K562 (cell line): Measurements from ENCODE around the gene NSUN3. TPM values are rescaled to one million over a fixed set of nuclear protein-coding genes. Genes with fewer than 3 reads are reported as not detected.

Source experiments
- ATAC-seq: fragments of 200-7000 bp; cut with Tn5 transposase; 3 replicates; pipeline ENCODE4 v1.9.1; 2020; ENCODE audit warnings: moderate library complexity
- BruUV-seq: library from RNA; stranded (reverse); fragments of 400-500 nt; replicated peaks from 2 replicates; lab custom pipeline; 2021; lab: Mats Ljungman, UMichigan
- CTCF ChIA-PET: fragments of 300-600 bp; formaldehyde crosslinking; extraction: SDS; loops from one replicate; lab custom pipeline; 2021; ENCODE audit warnings: low intra/inter-chr PET ratio; lab: Yijun Ruan, JAX
- POLR2A ChIA-PET: fragments of 300-600, 350-650 bp; sonication (Branson Sonifier 250); formaldehyde crosslinking; extraction: SDS; loops from one replicate; lab custom pipeline; 2021; ENCODE audit warnings: antibody characterized with exemption, inconsistent platforms; lab: Yijun Ruan, JAX
- DNase-seq, 4 experiments: peaks; one replicate each; pipeline versions ENCODE4 v3.0.0 to v3.0.0-alpha.2; 2011 to 2018; ENCODE audit warnings: low spot score in 3 of 4, mixed read lengths in 3 of 4; ENCODE audit errors: extremely low read depth in 1 of 4
- FAIRE-seq: peaks from 2 replicates; lab custom pipeline; 2011; peaks lifted over from hg19 to GRCh38; lab: Jason Lieb, UNC
- H2AFZ ChIP-seq: 2 replicates; pipeline ENCODE4 v1.6.0; 2011; ENCODE audit warnings: low read depth, low read length, control low read depth, inconsistent platforms
- H3K27ac ChIP-seq: fragments of 200-600 bp; 3 replicates; pipeline ENCODE4 v1.8.0; 2011; ENCODE audit warnings: low read depth, mild to moderate bottlenecking, control low read depth, inconsistent platforms, low read length, moderate library complexity, mixed read lengths; ENCODE audit errors: extremely low read depth
- H3K27me3 ChIP-seq, 2 experiments: fragments of 300-600 bp in 1 of 2; 2 replicates in 1 of 2; 3 replicates in 1 of 2; pipeline versions ENCODE4 v1.6.0 to v1.8.0; 2011; ENCODE audit warnings: inconsistent platforms in 2 of 2, low read length in 2 of 2, mild to moderate bottlenecking in 1 of 2, mixed read lengths in 1 of 2, moderate library complexity in 1 of 2; ENCODE audit not compliant: control insufficient read depth in 2 of 2, insufficient read depth in 2 of 2
- H3K36me3 ChIP-seq: fragments of 300-600 bp; 3 replicates; pipeline ENCODE4 v1.8.0; 2011; ENCODE audit warnings: mild to moderate bottlenecking, low read length, inconsistent platforms; ENCODE audit not compliant: control insufficient read depth, insufficient read depth
- H3K4me1 ChIP-seq, 2 experiments: fragments of 200-600 bp in 1 of 2; replicated peaks in 1 of 2; 2 replicates in 1 of 2; 3 replicates in 1 of 2; pipeline versions ENCODE4 v1.5.1 to v1.8.0; 2011; ENCODE audit warnings: inconsistent platforms in 2 of 2, low read length in 2 of 2, mild to moderate bottlenecking in 1 of 2, mixed read lengths in 1 of 2, moderate library complexity in 1 of 2; ENCODE audit not compliant: control insufficient read depth in 2 of 2, insufficient read depth in 2 of 2
- H3K4me2 ChIP-seq: 2 replicates; pipeline ENCODE4 v1.6.1; 2011; ENCODE audit warnings: low read length, control low read depth, inconsistent platforms, mixed read lengths; ENCODE audit not compliant: insufficient read depth
- H3K4me3 ChIP-seq: fragments of 200-600 bp; sonication (generic), shearing (Covaris generic); 2 replicates; pipeline ENCODE4 v1.5.1; 2016; ENCODE audit warnings: control low read depth, inconsistent platforms
- H3K79me2 ChIP-seq: fragments of 200-600 bp; 3 replicates; pipeline ENCODE4 v1.8.0; 2011; ENCODE audit warnings: low read length, inconsistent platforms; ENCODE audit not compliant: control insufficient read depth, insufficient read depth
- H3K9ac ChIP-seq, 2 experiments: 2 replicates each; pipeline versions ENCODE4 v1.6.0 to v1.6.1; 2011; ENCODE audit warnings: low read depth in 2 of 2, low read length in 2 of 2, control low read depth in 1 of 2, inconsistent platforms in 1 of 2, mild to moderate bottlenecking in 1 of 2, mixed read lengths in 1 of 2; ENCODE audit not compliant: insufficient read depth in 1 of 2
- H3K9me1 ChIP-seq: one replicate; pipeline ENCODE4 v1.6.0; 2011; ENCODE audit warnings: inconsistent platforms, mild to moderate bottlenecking, low read length, moderate library complexity; ENCODE audit not compliant: control insufficient read depth, insufficient read depth
- H3K9me3 ChIP-seq: replicated peaks from 2 replicates; pipeline ENCODE4 v1.5.1; 2011; ENCODE audit warnings: low read depth, low read length, inconsistent platforms; ENCODE audit not compliant: control insufficient read depth, insufficient read depth
- H4K20me1 ChIP-seq: replicated peaks from 2 replicates; pipeline ENCODE4 v1.6.1; 2011; ENCODE audit warnings: low read length, inconsistent platforms, mixed read lengths; ENCODE audit not compliant: control insufficient read depth, insufficient read depth
- BRD4 ChIP-seq: fragments of 200-600 bp; sonication (generic); IDR thresholded peaks from 2 replicates; pipeline ENCODE4 v1.6.1; 2017; ENCODE audit warnings: inconsistent platforms
- CREB1 ChIP-seq, 2 experiments: sonication (generic) in 1 of 2; formaldehyde crosslinking in 1 of 2; IDR thresholded peaks; 2 replicates each; pipeline versions ENCODE4 v1.6.1 to v1.8.0; 2012 to 2022; ENCODE audit warnings: inconsistent platforms in 1 of 2, mild to moderate bottlenecking in 1 of 2, missing genetic modification reagents in 1 of 2, moderate library complexity in 1 of 2
- ELF2 ChIP-seq: fragments of 250-450 bp; sonication (Bioruptor Pico); IDR thresholded peaks from 2 replicates; pipeline ENCODE4 v1.5.0; 2021; ENCODE audit warnings: mild to moderate bottlenecking
- GATA2 ChIP-seq: sonication (generic); formaldehyde crosslinking; IDR thresholded peaks from 2 replicates; pipeline ENCODE4 v1.4.0; 2020; ENCODE audit warnings: mild to moderate bottlenecking, missing genetic modification reagents
- HDAC8 ChIP-seq: fragments of 450-650 bp; IDR thresholded peaks from 2 replicates; pipeline ENCODE4 v1.6.1; 2016; ENCODE audit warnings: mild to moderate bottlenecking, missing genetic modification characterization, moderate library complexity, missing compliant biosample characterization
- HDGF ChIP-seq: fragments of 450-650 bp; IDR thresholded peaks from 2 replicates; pipeline ENCODE4 v1.6.1; 2016
- MAZ ChIP-seq, 2 experiments: fragments of 450-650 bp in 1 of 2; sonication (generic) in 1 of 2; formaldehyde crosslinking; IDR thresholded peaks in 1 of 2; conservative IDR thresholded peaks in 1 of 2; 2 replicates each; pipeline versions ENCODE4 v1.4.0 to v1.5.0; 2020; ENCODE audit warnings: mild to moderate bottlenecking in 1 of 2, missing genetic modification reagents in 1 of 2
- MBD2 ChIP-seq: sonication (generic); IDR thresholded peaks from 2 replicates; pipeline ENCODE4 v1.6.1; 2016; ENCODE audit warnings: low read depth, borderline replicate concordance
- MEIS2 ChIP-seq: fragments of 450-650 bp; IDR thresholded peaks from 2 replicates; pipeline ENCODE4 v1.6.1; 2014; ENCODE audit warnings: mild to moderate bottlenecking; ENCODE audit not compliant: partially characterized antibody
- PCBP2 ChIP-seq: fragments of 200-400 bp; formaldehyde crosslinking; IDR thresholded peaks from 2 replicates; pipeline ENCODE4 v1.6.1; 2018; ENCODE audit warnings: low read length, low read depth, mild to moderate bottlenecking, moderate library complexity; ENCODE audit not compliant: poor library complexity, severe bottlenecking
- RBM22 ChIP-seq: fragments of 200-400 bp; formaldehyde crosslinking; IDR thresholded peaks from 2 replicates; pipeline ENCODE4 v1.6.1; 2018; ENCODE audit warnings: low read length, low read depth; ENCODE audit not compliant: poor library complexity, severe bottlenecking
- THRA ChIP-seq: fragments of 450-650 bp; IDR thresholded peaks from 2 replicates; pipeline ENCODE4 v1.6.1; 2017; ENCODE audit warnings: mild to moderate bottlenecking, moderate library complexity
- ZBTB33 ChIP-seq: sonication (generic); formaldehyde crosslinking; IDR thresholded peaks from 2 replicates; pipeline ENCODE4 v1.8.1; 2023; ENCODE audit warnings: mild to moderate bottlenecking, missing genetic modification reagents
- ZNF165 ChIP-seq: fragments of 250-450 bp; sonication (Bioruptor Pico); IDR thresholded peaks from 2 replicates; pipeline ENCODE4 v1.4.0; 2020; ENCODE audit warnings: borderline replicate concordance
- ZNF41 ChIP-seq: fragments of 250-450 bp; sonication (Bioruptor Pico); conservative IDR thresholded peaks from 2 replicates; pipeline ENCODE4 v1.4.0; 2020; ENCODE audit warnings: mild to moderate bottlenecking
- ZNF766 ChIP-seq: fragments of 200-800 bp; sonication (Bioruptor generic); conservative IDR thresholded peaks from 2 replicates; pipeline ENCODE4 v1.6.1; 2016; ENCODE audit warnings: missing genetic modification characterization, missing compliant biosample characterization
- WGBS: fragments of 100-300 bp; shearing (Covaris generic); methylation state at CpG from one replicate; pipeline ENCODE4 v1.1.6; 2016; ENCODE audit warnings: low coverage, mixed read lengths; ENCODE audit not compliant: insufficient coverage; ENCODE audit errors: missing lambda C conversion rate; 5-methylcytosine and 5-hydroxymethylcytosine counted together
- in situ Hi-C: fragments of 300-500 bp; cut with MboI; formaldehyde crosslinking; loops from 4 replicates; pipeline ENCODE4 v1.15.0; 2018; ENCODE audit warnings: inconsistent platforms, mixed read lengths
- intact Hi-C: fragments of 100-400 bp; cut with micrococcal nuclease; formaldehyde crosslinking; loops from 2 replicates; pipeline ENCODE4 v1.14.2; 2022
- polyA plus RNA-seq, 8 experiments: library from polyadenylated mRNA; depleted of rRNA in 4 of 8; stranded (reverse) in 5 of 8; unstranded in 3 of 8; fragments of >200 nt; fragmentation: Nextera tagmentation in 2 of 8; fragmentation: Illumina TruSeq in 1 of 8; extraction: Ambion mirVana in 2 of 8; extraction: Trizol in 1 of 8; gene quantifications; 2 replicates each; pipeline versions ENCODE4 v1.2.1 to v1.2.3, GENCODE V29; 2011 to 2014; ENCODE audit warnings: inconsistent platforms in 1 of 8, missing spikeins in 1 of 8
- total RNA-seq, 7 experiments: library from RNA; depleted of rRNA in 6 of 7; stranded (reverse); fragments of >200 nt in 6 of 7; fragmentation: Illumina TruSeq in 2 of 7; extraction: Trizol in 2 of 7; gene quantifications; 2 replicates each; pipeline versions ENCODE4 v1.2.1 to v1.2.3, GENCODE V29; 2011 to 2021; ENCODE audit warnings: low replicate concordance in 1 of 7

The NSUN3 gene
- total and polyA plus RNA-seq, 9 of the 15 experiments (the other 6 are each of a cell fraction or from before 2014, with no cell fraction given): 4.4 to 12.3 (median 7.6) TPM

GRCh38 chr3:94110854-94111253 lies 48.0 kb downstream of the NSUN3 start (continued):
- TF ChIP-seq ELF2: no peak
- no peak for TF ChIP-seq ZNF766 (CRISPR knock-in tag)
- no peak for TF ChIP-seq PCBP2
- no peak for TF ChIP-seq RBM22
- TF ChIP-seq THRA: no peak
- TF ChIP-seq CREB1 (IDR thresholded peaks at IDR 0.05): no peak
- no peak for TF ChIP-seq CREB1 (CRISPR knock-in tag; IDR thresholded peaks at IDR 0.05)
- TF ChIP-seq MEIS2: no peak
- TF ChIP-seq GATA2 (CRISPR knock-in tag): no peak

GRCh38 chr3:94114666-94115065 lies 51.8 kb downstream of the NSUN3 start:
- 82% methylated on average over 5 of the region's 5 CpGs for WGBS
- no TSS peak for BruUV-seq
- no peak for FAIRE-seq
- TF ChIP-seq ZNF41 (CRISPR knock-in tag) (no peak), MAZ (CRISPR knock-in tag; conservative IDR thresholded peaks at IDR 0.05 in 1 of 2, IDR thresholded peaks at IDR 0.05 in 1 of 2) (no peak), BRD4 (no peak), ZNF165 (CRISPR knock-in tag) (no peak), ZBTB33 (CRISPR knock-in tag) (no peak), HDAC8 (tag) (no peak), MBD2 (no peak), HDGF (no peak)

More at GRCh38 chr3:94114666-94115065, 51.8 kb downstream of the NSUN3 start:
- in situ Hi-C loops (no loop called here), intact Hi-C loops (loop anchor here (5.0 kb wide), 1 partner anchor 118 kb away; no protein-coding TSS in a partner anchor)
- Histone ChIP-seq H3K9ac (no peak overlapping the region), H3K27ac (no peak overlapping the region), H3K4me3 (no peak overlapping the region), H3K4me2 (no peak overlapping the region), H3K79me2 (no peaks in the 10 kb centered on the region), H3K27me3 (no peaks in the 10 kb centered on the region), H3K36me3 (no peaks in the 10 kb centered on the region), H3K9me3 (no peaks in the 10 kb centered on the region), H4K20me1 (no peaks in the 10 kb centered on the region), H3K4me1 (no peaks in the 10 kb centered on the region), H2AFZ (no peak overlapping the region), H3K9me1 (no peaks in the 10 kb centered on the region)
- DNase-seq (no peak), ATAC-seq (no peak)
- CTCF ChIA-PET: no interaction called here
- POLR2A ChIA-PET: interaction anchor here (0.6 kb wide), 1 partner anchor 23 kb away, joined by 3 read pairs; no protein-coding TSS in a partner anchor
